GM12878 (cell line): ENCODE measurements around the gene ZFP91. TPM values are rescaled to one million over a fixed set of nuclear protein-coding genes. Genes with fewer than 3 reads are reported as not detected.

Source experiments
- ATF7 ChIP-seq: fragments of 450-650 bp; IDR thresholded peaks from 2 replicates; pipeline ENCODE4 v1.6.1; 2016; ENCODE audit warnings: low read depth, mild to moderate bottlenecking
- BACH1 ChIP-seq: fragments of 450-650 bp; IDR thresholded peaks from 2 replicates; pipeline ENCODE4 v1.6.1; 2017; ENCODE audit warnings: mild to moderate bottlenecking, borderline replicate concordance
- BHLHE40 ChIP-seq, 2 experiments: fragments of 450-650 bp in 1 of 2; IDR thresholded peaks; 2 replicates each; pipeline ENCODE4 v1.6.1; 2011 to 2017; ENCODE audit warnings: low read depth in 2 of 2, borderline replicate concordance in 1 of 2, improper control_type of control experiment in 1 of 2, low read length in 1 of 2, mild to moderate bottlenecking in 1 of 2
- ETV6 ChIP-seq, 2 experiments: fragments of 450-650 bp in 1 of 2; IDR thresholded peaks in 1 of 2; conservative IDR thresholded peaks in 1 of 2; 2 replicates each; pipeline ENCODE4 v1.6.1; 2014; ENCODE audit warnings: antibody characterized with exemption in 1 of 2, borderline replicate concordance in 1 of 2, low read depth in 1 of 2, mild to moderate bottlenecking in 1 of 2, moderate library complexity in 1 of 2
- FOXK2 ChIP-seq: fragments of 450-650 bp; IDR thresholded peaks from 2 replicates; pipeline ENCODE4 v1.6.1; 2017; ENCODE audit warnings: mild to moderate bottlenecking, moderate library complexity
- IKZF1 ChIP-seq: fragments of 450-650 bp; conservative IDR thresholded peaks from 2 replicates; pipeline ENCODE4 v1.6.1; 2017; ENCODE audit warnings: antibody characterized with exemption, mild to moderate bottlenecking
- KDM1A ChIP-seq: fragments of 200-600 bp; sonication (generic); IDR thresholded peaks from 2 replicates; pipeline ENCODE4 v1.6.1; 2016; ENCODE audit warnings: borderline replicate concordance
- LARP7 ChIP-seq: fragments of 450-650 bp; IDR thresholded peaks from 2 replicates; pipeline ENCODE4 v1.6.1; 2017; ENCODE audit warnings: mild to moderate bottlenecking
- MXI1 ChIP-seq: fragments of 150-350 bp; IDR thresholded peaks from 2 replicates; pipeline ENCODE4 v1.6.1; 2011; ENCODE audit warnings: low read depth, mild to moderate bottlenecking, inconsistent platforms, low read length, improper control_type of control experiment
- MYC ChIP-seq: IDR thresholded peaks from 2 replicates; pipeline ENCODE4 v1.6.1; 2011; ENCODE audit warnings: mild to moderate bottlenecking, low read length, moderate library complexity, inconsistent platforms; ENCODE audit not compliant: insufficient read depth, insufficient replicate concordance, insufficient read length, severe bottlenecking
- NR2C1 ChIP-seq: fragments of 450-650 bp; IDR thresholded peaks from 2 replicates; pipeline ENCODE4 v1.6.1; 2017; ENCODE audit warnings: antibody characterized with exemption, mild to moderate bottlenecking, moderate library complexity
- RAD51 ChIP-seq: fragments of 450-650 bp; IDR thresholded peaks from 2 replicates; pipeline ENCODE4 v1.6.1; 2016; ENCODE audit warnings: moderate library complexity, mild to moderate bottlenecking, inconsistent platforms
- RB1 ChIP-seq: fragments of 450-650 bp; formaldehyde crosslinking; IDR thresholded peaks from 2 replicates; pipeline ENCODE4 v1.6.1; 2017; ENCODE audit warnings: mild to moderate bottlenecking, borderline replicate concordance
- YY1 ChIP-seq: IDR thresholded peaks from 2 replicates; pipeline ENCODE4 v1.6.1; 2011; ENCODE audit warnings: low read depth, mild to moderate bottlenecking, low read length
- ZNF384 ChIP-seq: IDR thresholded peaks from 2 replicates; pipeline ENCODE4 v1.6.1; 2012; ENCODE audit warnings: low read depth, mild to moderate bottlenecking, low read length, improper control_type of control experiment, borderline replicate concordance
- ZNF622 ChIP-seq: fragments of 450-650 bp; IDR thresholded peaks from 2 replicates; pipeline ENCODE4 v1.6.1; 2017; ENCODE audit warnings: mild to moderate bottlenecking, inconsistent platforms
- ZSCAN29 ChIP-seq: fragments of 450-650 bp; IDR thresholded peaks from 2 replicates; pipeline ENCODE4 v1.6.1; 2017; ENCODE audit warnings: mild to moderate bottlenecking, moderate library complexity
- polyA plus RNA-seq, 11 experiments: library from polyadenylated mRNA; depleted of rRNA in 4 of 11; unstranded in 6 of 11; stranded (reverse) in 5 of 11; fragments of >200 nt; fragmentation: Nextera tagmentation in 4 of 11; fragmentation: Illumina TruSeq in 1 of 11; extraction: Ambion mirVana in 4 of 11; extraction: Trizol in 1 of 11; gene quantifications; 1 replicate in 1 of 11; 2 replicates in 10 of 11; pipeline versions ENCODE4 v1.2.1 to v1.2.3, GENCODE V29; 2011 to 2016; ENCODE audit warnings: inconsistent platforms in 2 of 11, missing spikeins in 2 of 11, low read depth in 1 of 11
- total RNA-seq, 4 experiments: library from RNA; depleted of rRNA in 3 of 4; stranded (reverse); fragments of >200 nt in 3 of 4; fragmentation: Illumina TruSeq in 1 of 4; extraction: Trizol in 1 of 4; gene quantifications; 2 replicates each; pipeline versions ENCODE4 v1.2.1 to v1.2.3, GENCODE V29; 2013 to 2021
- TF ChIP-seq, protein P1 (sequence below): fragments of 450-650 bp; IDR thresholded peaks from 2 replicates; pipeline ENCODE4 v1.6.1; 2017; ENCODE audit warnings: mild to moderate bottlenecking, moderate library complexity
- TF ChIP-seq, protein P2 (sequence below), 3 experiments: IDR thresholded peaks in 2 of 3; conservative IDR thresholded peaks in 1 of 3; 2 replicates each; pipeline ENCODE4 v1.5.1; 2011; ENCODE audit warnings: low read depth in 3 of 3, low read length in 3 of 3, mild to moderate bottlenecking in 3 of 3, control low read depth in 2 of 3, moderate library complexity in 2 of 3, inconsistent platforms in 1 of 3, mixed read lengths in 1 of 3; ENCODE audit not compliant: control insufficient read depth in 2 of 3, insufficient read depth in 1 of 3; ENCODE audit errors: extremely low read depth in 1 of 3
- TF ChIP-seq, protein P3 (sequence below): IDR thresholded peaks from 2 replicates; pipeline ENCODE4 v1.6.1; 2012; ENCODE audit warnings: mild to moderate bottlenecking, low read depth, low read length

ZFP91 gene
- total and polyA plus RNA-seq, 10 of the 15 experiments (the other 5 are each of a cell fraction or from before 2014, with no cell fraction given): 12.9 to 54.1 (median 31.7) TPM

DNA sequence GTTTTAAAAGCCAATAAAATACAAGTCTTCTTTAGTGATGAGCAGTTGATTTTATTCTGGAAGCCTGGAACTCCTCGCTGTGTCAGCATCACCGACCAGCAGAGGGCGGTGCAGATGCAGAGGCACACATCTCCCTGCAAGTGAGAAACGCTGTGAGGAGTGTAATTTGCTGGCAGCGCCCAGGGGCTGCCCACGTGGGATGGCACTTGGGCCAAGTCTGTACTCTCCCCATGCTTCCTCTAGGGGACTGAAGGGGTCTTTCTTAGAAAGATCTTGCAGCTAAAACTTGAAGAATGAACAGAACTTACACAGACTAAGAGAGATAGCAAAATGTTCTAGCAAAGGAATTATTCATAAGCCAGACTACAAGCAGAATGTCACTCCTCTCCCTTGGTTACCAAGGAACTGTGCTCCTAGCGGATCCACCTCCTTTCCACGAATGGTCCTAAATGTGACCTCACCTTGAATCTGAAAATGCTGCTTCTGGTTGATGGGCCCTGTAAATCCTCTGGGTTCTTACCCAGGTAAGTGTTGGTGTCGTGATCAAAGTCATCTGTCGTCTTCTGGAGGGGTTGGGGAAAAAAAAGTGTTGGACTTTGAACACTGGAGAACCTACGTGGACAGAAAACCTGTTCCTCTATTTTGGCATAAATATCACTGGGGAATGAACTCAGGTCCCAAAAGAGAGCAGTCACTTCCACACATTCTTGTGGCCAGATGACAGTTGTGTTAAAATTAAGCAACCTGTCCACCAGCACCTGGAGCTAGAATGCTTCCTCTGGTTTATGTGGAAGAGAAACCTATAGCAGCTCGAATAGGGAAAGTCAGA, 75.4 kb downstream of the ZFP91 start (continued):
- TF ChIP-seq, protein P1, sequence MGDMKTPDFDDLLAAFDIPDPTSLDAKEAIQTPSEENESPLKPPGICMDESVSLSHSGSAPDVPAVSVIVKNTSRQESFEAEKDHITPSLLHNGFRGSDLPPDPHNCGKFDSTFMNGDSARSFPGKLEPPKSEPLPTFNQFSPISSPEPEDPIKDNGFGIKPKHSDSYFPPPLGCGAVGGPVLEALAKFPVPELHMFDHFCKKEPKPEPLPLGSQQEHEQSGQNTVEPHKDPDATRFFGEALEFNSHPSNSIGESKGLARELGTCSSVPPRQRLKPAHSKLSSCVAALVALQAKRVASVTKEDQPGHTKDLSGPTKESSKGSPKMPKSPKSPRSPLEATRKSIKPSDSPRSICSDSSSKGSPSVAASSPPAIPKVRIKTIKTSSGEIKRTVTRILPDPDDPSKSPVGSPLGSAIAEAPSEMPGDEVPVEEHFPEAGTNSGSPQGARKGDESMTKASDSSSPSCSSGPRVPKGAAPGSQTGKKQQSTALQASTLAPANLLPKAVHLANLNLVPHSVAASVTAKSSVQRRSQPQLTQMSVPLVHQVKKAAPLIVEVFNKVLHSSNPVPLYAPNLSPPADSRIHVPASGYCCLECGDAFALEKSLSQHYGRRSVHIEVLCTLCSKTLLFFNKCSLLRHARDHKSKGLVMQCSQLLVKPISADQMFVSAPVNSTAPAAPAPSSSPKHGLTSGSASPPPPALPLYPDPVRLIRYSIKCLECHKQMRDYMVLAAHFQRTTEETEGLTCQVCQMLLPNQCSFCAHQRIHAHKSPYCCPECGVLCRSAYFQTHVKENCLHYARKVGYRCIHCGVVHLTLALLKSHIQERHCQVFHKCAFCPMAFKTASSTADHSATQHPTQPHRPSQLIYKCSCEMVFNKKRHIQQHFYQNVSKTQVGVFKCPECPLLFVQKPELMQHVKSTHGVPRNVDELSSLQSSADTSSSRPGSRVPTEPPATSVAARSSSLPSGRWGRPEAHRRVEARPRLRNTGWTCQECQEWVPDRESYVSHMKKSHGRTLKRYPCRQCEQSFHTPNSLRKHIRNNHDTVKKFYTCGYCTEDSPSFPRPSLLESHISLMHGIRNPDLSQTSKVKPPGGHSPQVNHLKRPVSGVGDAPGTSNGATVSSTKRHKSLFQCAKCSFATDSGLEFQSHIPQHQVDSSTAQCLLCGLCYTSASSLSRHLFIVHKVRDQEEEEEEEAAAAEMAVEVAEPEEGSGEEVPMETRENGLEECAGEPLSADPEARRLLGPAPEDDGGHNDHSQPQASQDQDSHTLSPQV: no peak
- TF ChIP-seq ATF7: no peak
- TF ChIP-seq, protein P2, sequence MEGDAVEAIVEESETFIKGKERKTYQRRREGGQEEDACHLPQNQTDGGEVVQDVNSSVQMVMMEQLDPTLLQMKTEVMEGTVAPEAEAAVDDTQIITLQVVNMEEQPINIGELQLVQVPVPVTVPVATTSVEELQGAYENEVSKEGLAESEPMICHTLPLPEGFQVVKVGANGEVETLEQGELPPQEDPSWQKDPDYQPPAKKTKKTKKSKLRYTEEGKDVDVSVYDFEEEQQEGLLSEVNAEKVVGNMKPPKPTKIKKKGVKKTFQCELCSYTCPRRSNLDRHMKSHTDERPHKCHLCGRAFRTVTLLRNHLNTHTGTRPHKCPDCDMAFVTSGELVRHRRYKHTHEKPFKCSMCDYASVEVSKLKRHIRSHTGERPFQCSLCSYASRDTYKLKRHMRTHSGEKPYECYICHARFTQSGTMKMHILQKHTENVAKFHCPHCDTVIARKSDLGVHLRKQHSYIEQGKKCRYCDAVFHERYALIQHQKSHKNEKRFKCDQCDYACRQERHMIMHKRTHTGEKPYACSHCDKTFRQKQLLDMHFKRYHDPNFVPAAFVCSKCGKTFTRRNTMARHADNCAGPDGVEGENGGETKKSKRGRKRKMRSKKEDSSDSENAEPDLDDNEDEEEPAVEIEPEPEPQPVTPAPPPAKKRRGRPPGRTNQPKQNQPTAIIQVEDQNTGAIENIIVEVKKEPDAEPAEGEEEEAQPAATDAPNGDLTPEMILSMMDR (IDR thresholded peaks at IDR 0.05 in 2 of 3, conservative IDR thresholded peaks at IDR 0.05 in 1 of 3; ENCODE audit: control insufficient read depth in 2 of 3, extremely low read depth in 1 of 3, insufficient read depth in 1 of 3, low read depth in 3 of 3, low read length in 3 of 3): peak; percentile 89 to 90 (median 89)
- TF ChIP-seq, protein P3, sequence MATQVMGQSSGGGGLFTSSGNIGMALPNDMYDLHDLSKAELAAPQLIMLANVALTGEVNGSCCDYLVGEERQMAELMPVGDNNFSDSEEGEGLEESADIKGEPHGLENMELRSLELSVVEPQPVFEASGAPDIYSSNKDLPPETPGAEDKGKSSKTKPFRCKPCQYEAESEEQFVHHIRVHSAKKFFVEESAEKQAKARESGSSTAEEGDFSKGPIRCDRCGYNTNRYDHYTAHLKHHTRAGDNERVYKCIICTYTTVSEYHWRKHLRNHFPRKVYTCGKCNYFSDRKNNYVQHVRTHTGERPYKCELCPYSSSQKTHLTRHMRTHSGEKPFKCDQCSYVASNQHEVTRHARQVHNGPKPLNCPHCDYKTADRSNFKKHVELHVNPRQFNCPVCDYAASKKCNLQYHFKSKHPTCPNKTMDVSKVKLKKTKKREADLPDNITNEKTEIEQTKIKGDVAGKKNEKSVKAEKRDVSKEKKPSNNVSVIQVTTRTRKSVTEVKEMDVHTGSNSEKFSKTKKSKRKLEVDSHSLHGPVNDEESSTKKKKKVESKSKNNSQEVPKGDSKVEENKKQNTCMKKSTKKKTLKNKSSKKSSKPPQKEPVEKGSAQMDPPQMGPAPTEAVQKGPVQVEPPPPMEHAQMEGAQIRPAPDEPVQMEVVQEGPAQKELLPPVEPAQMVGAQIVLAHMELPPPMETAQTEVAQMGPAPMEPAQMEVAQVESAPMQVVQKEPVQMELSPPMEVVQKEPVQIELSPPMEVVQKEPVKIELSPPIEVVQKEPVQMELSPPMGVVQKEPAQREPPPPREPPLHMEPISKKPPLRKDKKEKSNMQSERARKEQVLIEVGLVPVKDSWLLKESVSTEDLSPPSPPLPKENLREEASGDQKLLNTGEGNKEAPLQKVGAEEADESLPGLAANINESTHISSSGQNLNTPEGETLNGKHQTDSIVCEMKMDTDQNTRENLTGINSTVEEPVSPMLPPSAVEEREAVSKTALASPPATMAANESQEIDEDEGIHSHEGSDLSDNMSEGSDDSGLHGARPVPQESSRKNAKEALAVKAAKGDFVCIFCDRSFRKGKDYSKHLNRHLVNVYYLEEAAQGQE: no peak
- TF ChIP-seq MXI1: 0 out of 2 replicates have a peak, but pooled peaks have one; percentile 34
- TF ChIP-seq ZNF622: no peak
- TF ChIP-seq YY1: peak; percentile 46; the same call in 1 of the 2 replicates
- TF ChIP-seq BHLHE40 (IDR thresholded peaks at IDR 0.05; ENCODE audit: borderline replicate concordance in 1 of 2, low read depth in 2 of 2, low read length in 1 of 2): no peak
- TF ChIP-seq NR2C1: no peak
- TF ChIP-seq ZNF384: no peak
- TF ChIP-seq RB1: no peak
- TF ChIP-seq KDM1A: no peak
- TF ChIP-seq LARP7: no peak
- no peak for TF ChIP-seq ETV6 (conservative IDR thresholded peaks at IDR 0.05 in 1 of 2, IDR thresholded peaks at IDR 0.05 in 1 of 2; ENCODE audit: borderline replicate concordance in 1 of 2, low read depth in 1 of 2)
- no peak for TF ChIP-seq MYC
- TF ChIP-seq FOXK2: no peak
- no peak for TF ChIP-seq IKZF1
- TF ChIP-seq RAD51: peak; percentile 62
- TF ChIP-seq BACH1: no peak
- TF ChIP-seq ZSCAN29: no peak
